ENCODE measurements around the gene ALG12.

Gene ALG12

GRCh38 chr22:49911881-49912625 lies 6.2 kb downstream of the ALG12 start:
- no peak for DNase-seq (ENCODE audit: low spot score)

- no peak for DNase-seq (ENCODE audit: low spot score)
These were observed 7.7 kb downstream of the ALG12 start for GRCh38 chr22:49910229-49911155.

- no peak for DNase-seq (ENCODE audit: low spot score)
These were observed 8.6 kb downstream of the ALG12 start for GRCh38 chr22:49909476-49910205.

- no peak for DNase-seq (ENCODE audit: low spot score)
These were observed 10.4 kb downstream of the ALG12 start for GRCh38 chr22:49907807-49908206.

GRCh38 chr22:49906799-49907290 lies 11.4 kb downstream of the ALG12 start:
- DNase-seq (ENCODE audit: low spot score): no peak

GRCh38 chr22:49906071-49906798 lies 12.0 kb downstream of the ALG12 start:
- DNase-seq (ENCODE audit: low spot score): no peak

- DNase-seq (ENCODE audit: low spot score): no peak
These were observed 12.8 kb downstream of the ALG12 start for GRCh38 chr22:49905465-49905864.

GRCh38 chr22:49904040-49904369 lies 14.2 kb downstream of the ALG12 start:
- no peak for DNase-seq (ENCODE audit: low spot score)

GRCh38 chr22:49903322-49904039 lies 14.8 kb downstream of the ALG12 start:
- DNase-seq (ENCODE audit: low spot score): no peak

GRCh38 chr22:49901457-49901856 lies 16.8 kb downstream of the ALG12 start:
- no peak for DNase-seq (ENCODE audit: low spot score)

GRCh38 chr22:49900441-49901230 lies 17.6 kb downstream of the ALG12 start:
- no peak for DNase-seq (ENCODE audit: low spot score)

- DNase-seq (ENCODE audit: low spot score): no peak
These were observed 18.7 kb downstream of the ALG12 start for GRCh38 chr22:49899530-49899929.

GRCh38 chr22:49897015-49897684 lies 21.1 kb downstream of the ALG12 start:
- no peak for DNase-seq (ENCODE audit: low spot score)

- DNase-seq (ENCODE audit: low spot score): no peak
These were observed 22.0 kb downstream of the ALG12 start for GRCh38 chr22:49896201-49896600.

GRCh38 chr22:49894322-49895054 lies 23.8 kb downstream of the ALG12 start:
- DNase-seq (ENCODE audit: low spot score): no peak

GRCh38 chr22:49893025-49893424 lies 25.2 kb downstream of the ALG12 start:
- DNase-seq (ENCODE audit: low spot score): no peak

- no peak for DNase-seq (ENCODE audit: low spot score)
These were observed 25.9 kb downstream of the ALG12 start for GRCh38 chr22:49892226-49892899.

- no peak for DNase-seq (ENCODE audit: low spot score)
These were observed 29.2 kb downstream of the ALG12 start for GRCh38 chr22:49889071-49889470.

All from HuH-7 (cell line).